ENCODE data around the gene CC2D1A.

Gene CC2D1A

DNA sequence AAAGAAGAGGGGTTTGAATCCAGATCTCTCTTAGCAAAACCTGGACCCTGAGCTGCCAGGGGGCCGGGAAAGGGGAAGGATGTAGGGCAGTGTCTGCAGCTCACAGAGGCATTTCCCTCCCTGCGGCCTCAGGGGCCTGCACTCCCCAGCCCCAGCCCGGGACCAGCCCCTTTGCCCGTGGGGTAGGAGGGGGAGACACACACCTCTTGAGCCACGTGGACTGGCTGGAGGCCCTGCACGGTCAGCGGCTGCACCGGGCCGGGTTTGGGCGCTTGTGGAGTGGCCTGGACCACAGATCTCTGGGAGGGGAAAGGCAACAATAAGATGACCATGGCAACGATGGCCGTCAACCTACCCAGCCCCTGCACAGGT, 73.2 kb downstream of the CC2D1A start:
- DNase-seq (ENCODE audit: low read depth in 2 of 2), result no peak

- no peak for DNase-seq (ENCODE audit: low read depth in 2 of 2)
Observed at GRCh38 chr19:13979686-13980085, 73.7 kb downstream of the CC2D1A start.

- DNase-seq (ENCODE audit: low read depth in 2 of 2), result no peak
Observed at GRCh38 chr19:13980340-13980739, 74.3 kb downstream of the CC2D1A start.
